ENCODE measurements around the gene EVX1. TPM values are rescaled to one million over a fixed set of nuclear protein-coding genes. Genes with fewer than 3 reads are reported as not detected.

The EVX1 gene
- total RNA-seq, 2 donors from 2014 or later = not detected

- peaks cover 5% of the 10 kb centered on the region for H3K4me1 Mint-ChIP-seq
- ATAC-seq (replicated peaks) = peak; percentile 49
- H3K4me3 Mint-ChIP-seq = no peak overlapping the region
- peaks cover 64% of the 10 kb centered on the region for H3K27me3 Mint-ChIP-seq
- no peaks in the 10 kb centered on the region for H3K36me3 Mint-ChIP-seq (ENCODE audit: low read depth)
- no peak overlapping the region for H3K27ac Mint-ChIP-seq
- no peaks in the 10 kb centered on the region for H3K9me3 Mint-ChIP-seq
Observed at GRCh38 chr7:27237735-27238334, 4.8 kb upstream of the EVX1 start.

DNA sequence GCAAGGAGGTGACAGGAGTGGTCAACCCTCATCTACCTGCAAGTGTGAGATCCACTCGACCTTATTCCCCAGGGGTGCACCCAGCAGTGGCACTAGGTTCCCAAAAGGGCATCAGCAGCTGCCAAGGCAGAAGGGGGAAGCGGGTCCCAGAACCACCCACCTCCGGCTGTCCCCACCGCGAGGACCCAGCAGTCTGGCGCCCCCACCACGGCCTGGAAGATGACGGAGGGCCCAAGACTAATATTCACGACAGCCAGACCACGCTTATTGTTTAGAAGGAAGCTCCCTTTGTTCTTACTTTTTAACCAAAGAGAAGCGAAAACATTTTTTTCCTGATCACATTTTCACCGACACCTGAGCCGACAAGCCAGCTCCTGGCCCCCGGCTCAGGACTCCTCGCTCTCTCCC lies 3.6 kb upstream of the EVX1 start:
- Mint-ChIP-seq H3K27me3 (peaks cover 65% of the 10 kb centered on the region), H3K4me3 (no peak overlapping the region), H3K4me1 (peaks cover 5% of the 10 kb centered on the region), H3K27ac (no peak overlapping the region), H3K9me3 (no peaks in the 10 kb centered on the region), H3K36me3 (ENCODE audit: low read depth) (no peaks in the 10 kb centered on the region)
- no peak for ATAC-seq (replicated peaks)

- Mint-ChIP-seq H3K4me3 (no peak overlapping the region), H3K27me3 (peaks cover 64% of the 10 kb centered on the region), H3K9me3 (no peaks in the 10 kb centered on the region), H3K4me1 (peaks cover 5% of the 10 kb centered on the region), H3K27ac (no peak overlapping the region), H3K36me3 (ENCODE audit: low read depth) (no peaks in the 10 kb centered on the region)
- no peak for ATAC-seq (replicated peaks)
Observed at GRCh38 chr7:27239387-27240014, 3.1 kb upstream of the EVX1 start.

GRCh38 chr7:27240015-27240731 lies 2.4 kb upstream of the EVX1 start:
- Mint-ChIP-seq H3K4me1 (peaks cover 5% of the 10 kb centered on the region), H3K9me3 (no peaks in the 10 kb centered on the region), H3K4me3 (no peak overlapping the region), H3K36me3 (ENCODE audit: low read depth) (no peaks in the 10 kb centered on the region), H3K27ac (no peak overlapping the region), H3K27me3 (peaks cover 71% of the 10 kb centered on the region)
- no peak for ATAC-seq (replicated peaks)

DNA sequence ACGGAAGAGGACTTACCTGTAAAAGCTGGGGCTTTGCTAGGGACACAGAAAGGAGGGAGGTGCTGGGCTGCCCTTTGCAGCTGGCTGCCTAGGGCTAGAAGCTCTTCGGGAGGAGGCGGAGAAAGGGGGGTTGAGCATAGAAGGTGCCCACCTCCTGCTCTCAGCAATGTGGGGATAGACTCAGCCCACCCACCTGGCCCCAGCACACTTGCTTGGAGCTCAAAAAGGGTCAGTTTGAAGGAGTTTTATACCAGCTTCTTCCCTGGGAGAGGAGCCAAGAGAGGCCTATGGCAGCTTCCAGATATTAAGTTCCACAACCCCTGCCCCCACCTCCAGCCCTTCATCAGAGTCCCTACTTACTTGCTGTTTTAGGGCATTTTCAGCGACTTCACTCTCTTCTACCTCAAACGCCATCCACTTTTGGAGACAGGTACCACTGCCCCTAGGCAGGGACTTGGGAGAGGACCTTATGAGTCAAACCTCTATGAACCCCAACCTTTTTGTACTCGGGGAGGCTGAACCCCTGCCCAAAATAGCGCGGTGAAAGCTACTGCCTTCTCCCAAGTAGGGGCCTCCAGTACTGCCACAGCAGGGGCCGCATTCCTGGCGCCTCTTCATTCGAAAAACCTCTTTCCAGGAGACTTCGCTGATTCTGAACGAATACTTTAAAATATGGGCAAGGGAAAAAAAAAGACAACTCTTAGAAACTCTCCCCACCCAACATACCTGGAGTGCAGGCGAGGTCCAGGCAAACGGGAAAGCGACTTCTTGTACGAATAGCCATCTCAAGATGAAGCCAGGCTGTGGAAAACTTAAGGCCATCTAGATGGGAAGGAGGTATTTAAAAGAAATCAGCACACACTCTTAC lies 1.2 kb upstream of the EVX1 start:
- Mint-ChIP-seq H3K27ac (no peak overlapping the region), H3K9me3 (no peaks in the 10 kb centered on the region), H3K27me3 (peaks cover 64% of the 10 kb centered on the region), H3K36me3 (ENCODE audit: low read depth) (no peaks in the 10 kb centered on the region), H3K4me3 (no peak overlapping the region), H3K4me1 (peaks cover 5% of the 10 kb centered on the region)
- no peak for ATAC-seq (replicated peaks)

DNA sequence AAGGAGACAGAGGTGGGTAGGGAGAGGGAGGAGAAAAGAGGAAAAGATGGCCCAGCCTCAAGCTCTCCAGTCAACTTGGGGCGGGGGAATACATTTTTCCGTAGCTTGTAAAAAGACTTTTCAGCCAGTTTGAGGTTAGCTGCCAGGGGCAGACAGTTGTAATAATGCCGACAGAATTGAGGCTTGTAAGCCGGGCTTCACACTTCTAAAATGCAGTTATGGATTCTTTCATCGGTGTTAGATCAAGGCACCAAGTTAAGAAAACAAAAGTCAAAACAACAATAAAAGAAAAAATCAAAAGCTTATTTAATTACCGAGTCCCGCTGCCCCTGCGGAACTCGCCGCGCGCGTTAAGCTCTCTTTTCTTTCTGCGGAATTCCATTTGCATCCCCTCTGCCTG lies 448 bp upstream of the EVX1 start:
- H3K27me3 Mint-ChIP-seq = peaks cover 63% of the 10 kb centered on the region
- H3K9me3 Mint-ChIP-seq = no peaks in the 10 kb centered on the region
- H3K4me1 Mint-ChIP-seq = peaks cover 5% of the 10 kb centered on the region
- no peak overlapping the region for H3K27ac Mint-ChIP-seq
- H3K4me3 Mint-ChIP-seq = peak overlapping the region; percentile 41
- no peak for ATAC-seq (replicated peaks)
- H3K36me3 Mint-ChIP-seq (ENCODE audit: low read depth) = no peaks in the 10 kb centered on the region

DNA sequence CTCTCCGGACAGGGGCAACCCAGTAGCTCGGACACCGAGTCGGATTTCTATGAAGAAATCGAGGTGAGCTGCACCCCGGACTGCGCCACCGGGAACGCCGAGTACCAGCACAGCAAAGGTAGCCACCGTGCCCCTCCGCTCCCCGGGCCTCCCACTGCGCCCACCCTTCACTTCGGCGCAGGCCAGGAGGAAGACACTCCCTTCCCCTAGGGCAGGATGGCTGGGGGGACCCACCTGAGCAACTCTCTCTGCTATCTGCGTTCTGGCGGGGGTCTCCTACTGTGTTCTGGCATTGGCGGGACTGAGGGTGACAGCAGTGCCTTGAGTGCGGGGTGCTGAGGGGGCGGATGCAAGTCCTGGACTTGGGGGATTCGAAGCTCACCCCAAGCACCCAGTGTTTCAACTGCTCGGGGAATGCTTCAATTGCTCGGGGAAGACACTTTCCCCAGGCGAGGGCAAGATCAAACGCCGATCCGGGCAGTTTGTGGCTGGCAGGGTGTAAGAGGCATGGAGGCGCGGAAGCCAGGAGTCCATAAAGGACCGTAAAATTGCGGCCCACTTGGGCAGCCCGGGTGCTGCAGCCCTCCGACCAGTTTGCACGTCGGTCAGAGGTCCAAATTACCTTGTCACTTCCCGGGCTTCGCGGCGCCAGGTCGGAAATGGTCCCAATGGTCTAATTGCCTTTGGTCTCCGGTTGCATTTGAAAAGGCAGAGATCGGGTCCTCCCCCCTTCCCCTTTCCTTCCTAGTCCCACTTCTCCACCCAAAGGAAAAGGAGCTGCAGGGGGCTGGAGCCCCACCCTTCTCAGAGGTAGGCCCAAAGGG lies 950 bp downstream of the EVX1 start:
- Mint-ChIP-seq H3K27ac (no peak overlapping the region), H3K4me3 (no peak overlapping the region), H3K27me3 (peaks cover 62% of the 10 kb centered on the region), H3K4me1 (peaks cover 5% of the 10 kb centered on the region), H3K36me3 (ENCODE audit: low read depth) (no peaks in the 10 kb centered on the region), H3K9me3 (no peaks in the 10 kb centered on the region)
- no peak for ATAC-seq (replicated peaks)

GRCh38 chr7:27244488-27245123 lies 2.0 kb downstream of the EVX1 start:
- H3K36me3 Mint-ChIP-seq (ENCODE audit: low read depth) = no peaks in the 10 kb centered on the region
- no peak for ATAC-seq (replicated peaks)
- peaks cover 72% of the 10 kb centered on the region for H3K27me3 Mint-ChIP-seq
- H3K27ac Mint-ChIP-seq = no peak overlapping the region
- peaks cover 5% of the 10 kb centered on the region for H3K4me1 Mint-ChIP-seq
- no peaks in the 10 kb centered on the region for H3K9me3 Mint-ChIP-seq
- no peak overlapping the region for H3K4me3 Mint-ChIP-seq

GRCh38 chr7:27245124-27245797 lies 2.7 kb downstream of the EVX1 start:
- H3K27ac Mint-ChIP-seq = no peak overlapping the region
- peaks cover 5% of the 10 kb centered on the region for H3K4me1 Mint-ChIP-seq
- no peak for ATAC-seq (replicated peaks)

DNA sequence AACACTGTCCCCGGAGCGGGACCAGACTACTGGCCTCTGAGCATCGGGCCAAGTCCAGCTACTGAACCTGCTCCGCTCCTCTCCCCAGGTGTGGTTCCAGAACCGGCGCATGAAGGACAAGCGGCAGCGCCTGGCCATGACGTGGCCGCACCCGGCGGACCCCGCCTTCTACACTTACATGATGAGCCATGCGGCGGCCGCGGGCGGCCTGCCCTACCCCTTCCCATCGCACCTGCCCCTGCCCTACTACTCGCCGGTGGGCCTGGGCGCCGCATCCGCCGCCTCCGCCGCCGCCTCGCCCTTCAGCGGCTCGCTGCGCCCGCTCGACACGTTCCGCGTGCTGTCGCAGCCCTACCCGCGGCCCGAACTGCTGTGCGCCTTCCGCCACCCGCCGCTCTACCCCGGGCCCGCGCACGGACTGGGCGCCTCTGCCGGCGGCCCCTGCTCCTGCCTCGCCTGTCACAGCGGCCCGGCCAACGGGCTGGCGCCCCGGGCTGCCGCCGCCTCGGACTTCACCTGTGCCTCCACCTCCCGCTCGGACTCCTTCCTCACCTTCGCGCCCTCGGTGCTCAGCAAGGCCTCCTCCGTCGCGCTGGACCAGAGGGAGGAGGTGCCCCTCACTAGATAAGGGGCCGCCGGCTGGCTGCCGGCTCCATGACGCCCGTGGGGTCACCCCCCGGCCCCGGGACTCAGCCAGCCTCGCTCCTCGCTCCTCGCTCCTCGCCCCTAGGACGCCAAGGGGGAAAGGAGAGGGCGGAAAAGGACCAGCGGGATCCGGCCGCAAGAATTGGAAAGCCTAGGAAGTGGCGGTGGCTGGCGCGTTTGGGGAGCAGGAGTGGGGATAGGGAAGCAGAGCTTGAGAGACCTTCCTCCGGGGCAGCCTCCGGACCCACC lies 3.4 kb downstream of the EVX1 start:
- no peak overlapping the region for H3K4me3 Mint-ChIP-seq
- no peak for ATAC-seq (replicated peaks)

More at GRCh38 chr7:27245124-27245797, 2.7 kb downstream of the EVX1 start:
- no peak overlapping the region for H3K4me3 Mint-ChIP-seq
- H3K27me3 Mint-ChIP-seq = peaks cover 74% of the 10 kb centered on the region
- no peaks in the 10 kb centered on the region for H3K9me3 Mint-ChIP-seq
- no peaks in the 10 kb centered on the region for H3K36me3 Mint-ChIP-seq (ENCODE audit: low read depth)

GRCh38 chr7:27247000-27247399 lies 4.4 kb downstream of the EVX1 start:
- Mint-ChIP-seq H3K4me1 (peaks cover 9% of the 10 kb centered on the region), H3K9me3 (no peaks in the 10 kb centered on the region), H3K4me3 (no peak overlapping the region)

More for the DNA sequence above, 3.4 kb downstream of the EVX1 start:
- Mint-ChIP-seq H3K4me1 (peaks cover 6% of the 10 kb centered on the region), H3K27me3 (peaks cover 74% of the 10 kb centered on the region), H3K36me3 (ENCODE audit: low read depth) (no peaks in the 10 kb centered on the region), H3K9me3 (no peaks in the 10 kb centered on the region), H3K27ac (no peak overlapping the region)

More at GRCh38 chr7:27247000-27247399, 4.4 kb downstream of the EVX1 start:
- ATAC-seq (replicated peaks) = no peak
- peaks cover 68% of the 10 kb centered on the region for H3K27me3 Mint-ChIP-seq
- H3K36me3 Mint-ChIP-seq (ENCODE audit: low read depth) = no peaks in the 10 kb centered on the region
- no peak overlapping the region for H3K27ac Mint-ChIP-seq

Measured in activated T-helper 17 cell treated with anti-CD3 and anti-CD28 coated beads, Interleukin-2, amount 50 U/mL, for 72 hours (primary cell).